Measurements from ENCODE around the gene CPEB3. TPM values are rescaled to one million over a fixed set of nuclear protein-coding genes. Genes with fewer than 3 reads are reported as not detected.

The CPEB3 gene
- total RNA-seq, 4 donors from 2014 or later: 2.8 to 6.3 (median 6.2) TPM

- ATAC-seq (ENCODE audit: low FRiP score): no peak
- no peak for DNase-seq (ENCODE audit: low spot score)
- TF ChIP-seq CTCF (IDR thresholded peaks at IDR 0.05): no peak
Measured at GRCh38 chr10:92267343-92267742, 23.5 kb downstream of the CPEB3 start.

GRCh38 chr10:92265687-92266258, 25.1 kb downstream of the CPEB3 start:
- no peak for ATAC-seq (ENCODE audit: low FRiP score)
- no peak for DNase-seq (ENCODE audit: low spot score)
- no peak for TF ChIP-seq CTCF (IDR thresholded peaks at IDR 0.05)

GRCh38 chr10:92264249-92264648, 26.6 kb downstream of the CPEB3 start:
- TF ChIP-seq CTCF (IDR thresholded peaks at IDR 0.05): no peak
- ATAC-seq (ENCODE audit: low FRiP score) (no peak), DNase-seq (ENCODE audit: low spot score) (no peak)

GRCh38 chr10:92263396-92263795, 27.5 kb downstream of the CPEB3 start:
- no peak for TF ChIP-seq CTCF (IDR thresholded peaks at IDR 0.05)
- ATAC-seq (ENCODE audit: low FRiP score) (no peak), DNase-seq (ENCODE audit: low spot score) (no peak)

GRCh38 chr10:92248566-92248965, 42.3 kb downstream of the CPEB3 start:
- ATAC-seq (ENCODE audit: low FRiP score) (no peak), DNase-seq (ENCODE audit: low spot score) (no peak)
- no peak for TF ChIP-seq CTCF (IDR thresholded peaks at IDR 0.05)

GRCh38 chr10:92244796-92245195, 46.1 kb downstream of the CPEB3 start:
- ATAC-seq (ENCODE audit: low FRiP score) (no peak), DNase-seq (ENCODE audit: low spot score) (no peak)

More at GRCh38 chr10:92244796-92245195, 46.1 kb downstream of the CPEB3 start:
- no peak for TF ChIP-seq CTCF (IDR thresholded peaks at IDR 0.05)
